K562 (cell line): ENCODE results near the gene PSMB2. TPM values are rescaled to one million over a fixed set of nuclear protein-coding genes. Genes with fewer than 3 reads are reported as not detected.

Experiments used
- ATAC-seq: fragments of 200-7000 bp; cut with Tn5 transposase; 3 replicates; pipeline ENCODE4 v1.9.1; 2020; ENCODE audit warnings: moderate library complexity
- BruUV-seq: library from RNA; stranded (reverse); fragments of 400-500 nt; replicated peaks from 2 replicates; lab custom pipeline; 2021; lab: Mats Ljungman, UMichigan
- CTCF ChIA-PET: fragments of 300-600 bp; formaldehyde crosslinking; extraction: SDS; loops from one replicate; lab custom pipeline; 2021; ENCODE audit warnings: low intra/inter-chr PET ratio; lab: Yijun Ruan, JAX
- POLR2A ChIA-PET: fragments of 300-600, 350-650 bp; sonication (Branson Sonifier 250); formaldehyde crosslinking; extraction: SDS; loops from one replicate; lab custom pipeline; 2021; ENCODE audit warnings: antibody characterized with exemption, inconsistent platforms; lab: Yijun Ruan, JAX
- DNase-seq, 4 experiments: peaks; one replicate each; pipeline versions ENCODE4 v3.0.0 to v3.0.0-alpha.2; 2011 to 2018; ENCODE audit warnings: low spot score in 3 of 4, mixed read lengths in 3 of 4; ENCODE audit errors: extremely low read depth in 1 of 4
- FAIRE-seq: peaks from 2 replicates; lab custom pipeline; 2011; peaks lifted over from hg19 to GRCh38; lab: Jason Lieb, UNC
- H2AFZ ChIP-seq: 2 replicates; pipeline ENCODE4 v1.6.0; 2011; ENCODE audit warnings: low read depth, low read length, control low read depth, inconsistent platforms
- H3K27ac ChIP-seq: fragments of 200-600 bp; 3 replicates; pipeline ENCODE4 v1.8.0; 2011; ENCODE audit warnings: low read depth, mild to moderate bottlenecking, control low read depth, inconsistent platforms, low read length, moderate library complexity, mixed read lengths; ENCODE audit errors: extremely low read depth
- H3K27me3 ChIP-seq, 2 experiments: fragments of 300-600 bp in 1 of 2; 2 replicates in 1 of 2; 3 replicates in 1 of 2; pipeline versions ENCODE4 v1.6.0 to v1.8.0; 2011; ENCODE audit warnings: inconsistent platforms in 2 of 2, low read length in 2 of 2, mild to moderate bottlenecking in 1 of 2, mixed read lengths in 1 of 2, moderate library complexity in 1 of 2; ENCODE audit not compliant: control insufficient read depth in 2 of 2, insufficient read depth in 2 of 2
- H3K36me3 ChIP-seq: fragments of 300-600 bp; 3 replicates; pipeline ENCODE4 v1.8.0; 2011; ENCODE audit warnings: mild to moderate bottlenecking, low read length, inconsistent platforms; ENCODE audit not compliant: control insufficient read depth, insufficient read depth
- H3K4me1 ChIP-seq, 2 experiments: fragments of 200-600 bp in 1 of 2; replicated peaks in 1 of 2; 2 replicates in 1 of 2; 3 replicates in 1 of 2; pipeline versions ENCODE4 v1.5.1 to v1.8.0; 2011; ENCODE audit warnings: inconsistent platforms in 2 of 2, low read length in 2 of 2, mild to moderate bottlenecking in 1 of 2, mixed read lengths in 1 of 2, moderate library complexity in 1 of 2; ENCODE audit not compliant: control insufficient read depth in 2 of 2, insufficient read depth in 2 of 2
- H3K4me2 ChIP-seq: 2 replicates; pipeline ENCODE4 v1.6.1; 2011; ENCODE audit warnings: low read length, control low read depth, inconsistent platforms, mixed read lengths; ENCODE audit not compliant: insufficient read depth
- H3K4me3 ChIP-seq: fragments of 200-600 bp; sonication (generic), shearing (Covaris generic); 2 replicates; pipeline ENCODE4 v1.5.1; 2016; ENCODE audit warnings: control low read depth, inconsistent platforms
- H3K79me2 ChIP-seq: fragments of 200-600 bp; 3 replicates; pipeline ENCODE4 v1.8.0; 2011; ENCODE audit warnings: low read length, inconsistent platforms; ENCODE audit not compliant: control insufficient read depth, insufficient read depth
- H3K9ac ChIP-seq, 2 experiments: 2 replicates each; pipeline versions ENCODE4 v1.6.0 to v1.6.1; 2011; ENCODE audit warnings: low read depth in 2 of 2, low read length in 2 of 2, control low read depth in 1 of 2, inconsistent platforms in 1 of 2, mild to moderate bottlenecking in 1 of 2, mixed read lengths in 1 of 2; ENCODE audit not compliant: insufficient read depth in 1 of 2
- H3K9me1 ChIP-seq: one replicate; pipeline ENCODE4 v1.6.0; 2011; ENCODE audit warnings: inconsistent platforms, mild to moderate bottlenecking, low read length, moderate library complexity; ENCODE audit not compliant: control insufficient read depth, insufficient read depth
- H3K9me3 ChIP-seq: replicated peaks from 2 replicates; pipeline ENCODE4 v1.5.1; 2011; ENCODE audit warnings: low read depth, low read length, inconsistent platforms; ENCODE audit not compliant: control insufficient read depth, insufficient read depth
- H4K20me1 ChIP-seq: replicated peaks from 2 replicates; pipeline ENCODE4 v1.6.1; 2011; ENCODE audit warnings: low read length, inconsistent platforms, mixed read lengths; ENCODE audit not compliant: control insufficient read depth, insufficient read depth
- BRD9 ChIP-seq: fragments of 450-650 bp; IDR thresholded peaks from 2 replicates; pipeline ENCODE4 v1.6.1; 2018; ENCODE audit warnings: low read depth; ENCODE audit not compliant: partially characterized antibody
- DDX20 ChIP-seq: fragments of 450-650 bp; IDR thresholded peaks from 2 replicates; pipeline ENCODE4 v1.6.1; 2016; ENCODE audit warnings: missing genetic modification characterization, low read depth, mild to moderate bottlenecking, missing compliant biosample characterization, moderate library complexity
- NCOA2 ChIP-seq, 2 experiments: fragments of 450-650 bp; IDR thresholded peaks; 2 replicates each; pipeline ENCODE4 v1.6.1; 2018; ENCODE audit warnings: mild to moderate bottlenecking in 2 of 2, moderate library complexity in 1 of 2; ENCODE audit not compliant: partially characterized antibody in 2 of 2
- SIN3B ChIP-seq: fragments of 450-650 bp; IDR thresholded peaks from 2 replicates; pipeline ENCODE4 v1.6.1; 2017; ENCODE audit warnings: low read depth, mild to moderate bottlenecking, moderate library complexity
- SNAPC5 ChIP-seq: fragments of 250-450 bp; sonication (Bioruptor Pico); IDR thresholded peaks from 2 replicates; pipeline ENCODE4 v1.8.0; 2021; ENCODE audit warnings: moderate library complexity, mild to moderate bottlenecking, inconsistent platforms
- TCFL5 ChIP-seq: fragments of 250-450 bp; sonication (Bioruptor Pico); conservative IDR thresholded peaks from 2 replicates; pipeline ENCODE4 v1.6.1; 2021; ENCODE audit warnings: mild to moderate bottlenecking, moderate library complexity, matching md5 sums
- TFAM ChIP-seq: fragments of 250-450 bp; sonication (Bioruptor Pico); conservative IDR thresholded peaks from 2 replicates; pipeline ENCODE4 v1.5.0; 2021; ENCODE audit warnings: mild to moderate bottlenecking, moderate library complexity
- U2AF1 ChIP-seq: fragments of 200-400 bp; formaldehyde crosslinking; optimal IDR thresholded peaks from 2 replicates; pipeline ENCODE3; 2017; ENCODE audit warnings: mild to moderate bottlenecking, low read depth, low read length, moderate library complexity
- U2AF2 ChIP-seq: fragments of 200-400 bp; formaldehyde crosslinking; optimal IDR thresholded peaks from 2 replicates; pipeline ENCODE3; 2017; ENCODE audit warnings: low read depth, mild to moderate bottlenecking, low read length
- WGBS: fragments of 100-300 bp; shearing (Covaris generic); methylation state at CpG from one replicate; pipeline ENCODE4 v1.1.6; 2016; ENCODE audit warnings: low coverage, mixed read lengths; ENCODE audit not compliant: insufficient coverage; ENCODE audit errors: missing lambda C conversion rate; 5-methylcytosine and 5-hydroxymethylcytosine counted together
- in situ Hi-C: fragments of 300-500 bp; cut with MboI; formaldehyde crosslinking; loops from 4 replicates; pipeline ENCODE4 v1.15.0; 2018; ENCODE audit warnings: inconsistent platforms, mixed read lengths
- intact Hi-C: fragments of 100-400 bp; cut with micrococcal nuclease; formaldehyde crosslinking; loops from 2 replicates; pipeline ENCODE4 v1.14.2; 2022
- polyA plus RNA-seq, 8 experiments: library from polyadenylated mRNA; depleted of rRNA in 4 of 8; stranded (reverse) in 5 of 8; unstranded in 3 of 8; fragments of >200 nt; fragmentation: Nextera tagmentation in 2 of 8; fragmentation: Illumina TruSeq in 1 of 8; extraction: Ambion mirVana in 2 of 8; extraction: Trizol in 1 of 8; gene quantifications; 2 replicates each; pipeline versions ENCODE4 v1.2.1 to v1.2.3, GENCODE V29; 2011 to 2014; ENCODE audit warnings: inconsistent platforms in 1 of 8, missing spikeins in 1 of 8
- total RNA-seq, 7 experiments: library from RNA; depleted of rRNA in 6 of 7; stranded (reverse); fragments of >200 nt in 6 of 7; fragmentation: Illumina TruSeq in 2 of 7; extraction: Trizol in 2 of 7; gene quantifications; 2 replicates each; pipeline versions ENCODE4 v1.2.1 to v1.2.3, GENCODE V29; 2011 to 2021; ENCODE audit warnings: low replicate concordance in 1 of 7
- TF ChIP-seq, protein P1 (sequence below), 2 experiments: fragments of 450-650 bp in 1 of 2; sonication (generic) in 1 of 2; formaldehyde crosslinking in 1 of 2; IDR thresholded peaks in 1 of 2; conservative IDR thresholded peaks in 1 of 2; 2 replicates each; pipeline versions ENCODE4 v1.6.1 to v1.8.1; 2016 to 2023; ENCODE audit warnings: mild to moderate bottlenecking in 2 of 2, moderate library complexity in 2 of 2, inconsistent platforms in 1 of 2, missing genetic modification reagents in 1 of 2

PSMB2 gene
- total and polyA plus RNA-seq, 9 of the 15 experiments (the other 6 are each of a cell fraction or from before 2014, with no cell fraction given) = 71.7 to 543 (median 165) TPM

DNA sequence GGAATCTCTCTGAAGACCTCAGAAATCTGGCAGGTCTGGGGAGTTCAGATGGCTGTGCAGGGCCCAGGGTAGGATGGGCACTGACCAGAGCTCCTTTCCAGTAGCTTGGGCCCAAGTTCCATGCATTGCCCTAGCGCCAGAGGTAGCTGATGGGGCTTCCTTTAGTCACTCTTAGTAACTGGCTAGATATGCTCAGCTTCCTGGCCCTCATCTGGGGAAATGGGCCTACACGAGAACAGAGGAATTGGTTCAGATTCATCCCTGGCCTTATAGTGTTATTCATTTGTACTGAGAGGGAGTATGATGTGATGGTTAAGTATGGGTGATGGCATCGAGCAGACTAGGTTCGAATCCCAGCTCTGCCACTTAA is 15.5 kb upstream of the PSMB2 start:
- Histone ChIP-seq H3K79me2 (no peaks in the 10 kb centered on the region), H4K20me1 (no peaks in the 10 kb centered on the region), H3K4me1 (no peaks in the 10 kb centered on the region), H3K9me1 (peaks cover 4% of the 10 kb centered on the region), H2AFZ (no peak overlapping the region), H3K4me3 (no peak overlapping the region), H3K4me2 (no peak overlapping the region), H3K9ac (no peak overlapping the region), H3K27ac (no peak overlapping the region), H3K36me3 (no peaks in the 10 kb centered on the region), H3K9me3 (no peaks in the 10 kb centered on the region), H3K27me3 (peaks cover 11 to 36% of the 10 kb centered on the region in 2 experiments; a peak in 4 of 5 replicates)
- intact Hi-C loops (no loop called here), in situ Hi-C loops (no loop called here)
- CTCF ChIA-PET = no interaction called here
- ATAC-seq (no peak), FAIRE-seq (no peak), DNase-seq (no peak)
- no peak for TF ChIP-seq SIN3B
- TF ChIP-seq SNAPC5 (CRISPR knock-in tag) = no peak
- no peak for TF ChIP-seq U2AF1
- TF ChIP-seq TCFL5 (CRISPR knock-in tag) = no peak
- no peak for TF ChIP-seq NCOA2 (IDR thresholded peaks at IDR 0.05; ENCODE audit: partially characterized antibody in 2 of 2)
- TF ChIP-seq, protein P1, sequence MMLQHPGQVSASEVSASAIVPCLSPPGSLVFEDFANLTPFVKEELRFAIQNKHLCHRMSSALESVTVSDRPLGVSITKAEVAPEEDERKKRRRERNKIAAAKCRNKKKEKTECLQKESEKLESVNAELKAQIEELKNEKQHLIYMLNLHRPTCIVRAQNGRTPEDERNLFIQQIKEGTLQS (IDR thresholded peaks at IDR 0.05) = no peak
- TF ChIP-seq, protein P1 (CRISPR knock-in tag; conservative IDR thresholded peaks at IDR 0.05) = no peak
- TF ChIP-seq DDX20 (tag) = no peak
- no peak for TF ChIP-seq BRD9
- TF ChIP-seq U2AF2 = no peak
- no peak for TF ChIP-seq TFAM (CRISPR knock-in tag)
- no TSS peak for BruUV-seq
- 3% methylated on average over 4 of the region's 4 CpGs for WGBS
- POLR2A ChIA-PET = interaction anchor here (1.0 to 1.2 kb wide), 2 partner anchors 11 to 42 kb away, joined by 3 to 5 read pairs; no protein-coding TSS in a partner anchor
